ENCODE measurements around the gene MEN1.
"Not testable (repeated sequence)": the region's sequence is repeated elsewhere in the genome, so short reads cannot be mapped to it uniquely, and the experiment has no call there.

Gene MEN1

DNA sequence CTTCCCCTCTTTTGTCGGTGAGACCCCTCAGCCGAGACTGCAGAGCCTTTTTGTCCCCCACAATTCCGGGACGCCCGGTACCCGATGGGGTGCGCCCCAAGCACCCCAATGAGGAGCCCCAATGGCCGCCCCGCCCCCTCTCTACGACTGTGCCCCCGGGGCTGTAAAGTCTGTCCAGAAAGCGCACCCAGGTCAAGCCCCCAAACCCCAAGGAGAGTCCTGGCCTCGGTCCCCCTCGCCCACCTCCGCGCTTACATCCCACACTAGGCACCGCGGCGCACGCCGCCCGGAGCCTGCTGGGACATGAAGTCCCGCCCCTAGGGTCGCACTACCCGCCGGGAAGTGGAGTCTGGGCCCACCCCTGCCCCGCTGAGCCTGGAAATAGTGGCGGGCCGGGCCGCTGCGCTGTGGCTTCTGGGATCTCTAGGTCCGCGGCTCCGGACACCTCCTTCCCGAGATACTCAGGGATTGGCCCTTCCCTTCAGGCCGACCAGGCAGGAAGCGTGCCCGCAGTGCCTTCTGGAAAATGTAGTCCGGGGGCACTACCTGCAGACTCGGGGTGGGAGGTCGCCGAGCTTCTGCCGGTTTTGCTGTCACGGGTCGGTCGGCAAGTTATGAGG is at the start of gene MEN1:
MEN1 (minus strand) TSS at position 281 of the 620 bp plus-strand sequence. CDS start 442 bp downstream, outside the sequence.
- peak; percentile 95 for DNase-seq

DNA sequence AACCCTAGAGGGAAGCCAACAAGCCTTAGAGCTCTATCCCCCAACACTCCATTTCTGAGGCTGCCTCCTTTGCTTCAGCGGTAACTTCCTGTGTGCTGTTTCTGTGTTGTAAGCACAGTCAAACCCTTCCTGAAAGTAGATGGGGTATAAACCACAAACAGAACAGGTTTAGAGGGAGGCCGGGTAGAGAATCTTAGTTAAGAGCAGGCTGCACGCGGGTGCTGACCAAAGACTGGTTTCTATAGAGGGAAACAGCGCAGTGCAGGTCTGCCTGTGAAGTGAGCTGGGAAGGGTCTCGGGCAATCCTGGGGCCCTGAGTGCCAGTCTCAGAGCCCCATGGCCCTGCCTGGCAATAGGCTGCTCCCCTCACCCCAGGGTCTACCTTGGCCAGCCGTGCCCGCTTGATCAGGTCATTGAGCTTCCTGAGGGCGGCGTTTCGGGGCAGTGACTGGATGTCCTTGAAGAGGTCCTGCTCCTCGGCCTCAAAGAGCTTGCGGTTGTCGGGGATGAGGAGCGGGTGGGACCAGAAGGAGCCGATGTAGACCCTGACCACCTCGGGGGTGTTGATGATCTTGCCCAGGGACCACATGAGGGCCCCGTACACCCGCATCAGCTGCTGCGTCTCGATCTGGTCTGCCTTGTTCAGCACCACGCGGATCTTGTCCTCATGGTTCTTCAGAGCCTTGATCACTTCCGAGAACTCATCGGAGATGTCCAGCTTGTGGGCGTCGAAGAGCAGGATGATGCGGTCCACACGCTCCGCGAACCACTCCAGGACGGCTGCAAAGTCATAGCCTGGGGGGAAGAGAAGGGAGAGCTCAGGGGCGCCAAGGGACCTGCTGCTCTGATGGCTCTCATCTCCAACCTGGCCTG is 49.4 kb upstream of the MEN1 start:
- no peak for DNase-seq

DNA sequence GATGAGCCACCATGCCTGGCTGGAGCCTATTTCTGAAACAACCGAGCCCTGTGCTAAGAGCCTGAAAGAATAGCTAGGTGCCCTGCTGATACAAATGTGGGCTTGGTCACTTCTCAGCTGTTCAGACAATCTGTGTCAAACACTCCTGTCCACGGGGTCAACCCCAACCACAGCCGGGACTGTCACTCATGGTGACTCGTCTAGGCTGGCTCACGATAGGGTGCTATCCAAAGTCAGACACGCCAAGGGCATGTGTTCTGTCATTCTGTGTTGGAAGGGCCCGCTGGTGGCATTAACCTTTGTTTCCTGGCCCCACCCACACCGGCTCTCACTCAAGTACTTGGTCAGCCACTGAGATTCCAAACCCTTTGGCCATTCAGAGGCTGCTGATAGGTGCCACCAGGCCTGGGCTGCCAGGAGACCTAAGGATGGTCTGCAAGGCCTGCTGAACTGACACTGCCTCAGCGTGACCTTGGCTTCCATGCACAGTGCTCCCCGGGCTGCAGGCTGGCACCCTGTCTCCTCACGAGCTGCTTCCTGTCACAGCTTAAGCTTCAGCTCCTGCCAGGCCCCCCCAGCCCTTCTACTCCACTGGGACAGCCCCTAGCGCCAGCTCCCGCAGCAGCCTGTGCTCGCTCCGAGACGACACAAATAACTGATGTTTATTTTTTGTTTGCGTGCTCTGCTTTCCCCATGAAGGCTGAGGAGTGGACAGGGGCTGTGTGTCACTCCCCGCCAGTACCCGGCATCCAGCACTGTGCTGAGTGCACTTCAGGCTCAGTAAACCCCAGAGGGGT is 48.3 kb upstream of the MEN1 start:
- no peak for DNase-seq

DNA sequence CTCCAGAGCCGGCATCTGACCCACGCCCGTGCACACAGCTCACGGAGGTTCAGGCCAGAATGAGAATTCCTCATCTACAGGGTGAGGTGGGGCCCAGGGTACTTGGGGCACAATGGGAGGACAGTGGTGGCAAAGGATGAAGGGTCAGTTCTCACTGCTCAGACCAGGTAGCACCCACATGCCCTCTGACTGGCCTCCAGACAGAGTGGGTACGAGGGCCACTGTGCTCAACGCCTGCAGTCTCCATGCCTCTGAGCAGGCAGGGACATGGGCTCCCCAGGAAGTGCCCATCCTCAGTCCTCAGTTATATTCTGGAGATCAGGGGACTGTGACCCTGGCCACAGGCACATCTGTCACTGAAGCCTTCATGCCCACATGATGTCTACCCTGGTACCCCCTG is 47.1 kb upstream of the MEN1 start:
- DNase-seq = no peak

DNA sequence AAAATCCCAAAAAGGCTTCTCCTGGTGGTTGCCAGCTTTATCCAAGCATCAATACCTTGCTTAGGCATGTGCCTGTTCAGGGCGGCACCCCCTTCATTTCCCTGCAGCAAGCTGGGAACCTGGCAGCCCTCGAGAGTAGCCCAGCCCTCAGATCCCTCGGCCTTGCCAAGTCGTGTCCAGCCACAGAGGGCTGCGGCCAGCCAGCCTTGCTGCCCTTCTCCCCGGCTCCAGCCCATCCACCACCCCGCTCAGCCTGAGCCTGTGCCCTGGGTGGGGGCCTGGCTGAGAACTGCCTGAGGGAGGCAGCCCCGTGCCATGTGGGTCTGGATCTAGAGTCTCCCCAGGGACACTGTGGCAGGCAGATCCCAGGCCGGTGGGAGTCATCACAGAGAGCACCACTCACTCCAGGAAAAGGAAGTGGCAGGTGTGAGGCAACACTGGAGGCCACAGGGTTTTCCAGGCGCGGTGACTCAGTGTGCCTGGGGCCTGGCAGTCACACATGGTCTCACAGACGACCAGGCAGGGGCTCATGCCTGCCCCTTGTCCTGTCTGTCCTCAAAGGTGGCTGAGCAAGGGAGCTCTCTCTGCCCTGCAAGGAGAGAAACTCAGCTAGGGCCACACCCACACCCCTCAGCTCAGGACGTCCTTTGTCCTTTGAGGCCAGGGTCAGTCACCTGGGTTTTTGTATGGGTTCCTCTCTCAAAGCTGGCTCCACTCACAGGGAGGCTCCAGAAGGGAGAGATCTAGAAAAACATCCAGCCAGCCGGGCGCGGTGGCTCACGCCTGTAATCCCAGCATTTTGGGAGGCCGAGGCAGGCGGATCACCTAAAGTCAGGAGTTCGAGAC is 46.3 kb upstream of the MEN1 start:
- no peak for DNase-seq

DNA sequence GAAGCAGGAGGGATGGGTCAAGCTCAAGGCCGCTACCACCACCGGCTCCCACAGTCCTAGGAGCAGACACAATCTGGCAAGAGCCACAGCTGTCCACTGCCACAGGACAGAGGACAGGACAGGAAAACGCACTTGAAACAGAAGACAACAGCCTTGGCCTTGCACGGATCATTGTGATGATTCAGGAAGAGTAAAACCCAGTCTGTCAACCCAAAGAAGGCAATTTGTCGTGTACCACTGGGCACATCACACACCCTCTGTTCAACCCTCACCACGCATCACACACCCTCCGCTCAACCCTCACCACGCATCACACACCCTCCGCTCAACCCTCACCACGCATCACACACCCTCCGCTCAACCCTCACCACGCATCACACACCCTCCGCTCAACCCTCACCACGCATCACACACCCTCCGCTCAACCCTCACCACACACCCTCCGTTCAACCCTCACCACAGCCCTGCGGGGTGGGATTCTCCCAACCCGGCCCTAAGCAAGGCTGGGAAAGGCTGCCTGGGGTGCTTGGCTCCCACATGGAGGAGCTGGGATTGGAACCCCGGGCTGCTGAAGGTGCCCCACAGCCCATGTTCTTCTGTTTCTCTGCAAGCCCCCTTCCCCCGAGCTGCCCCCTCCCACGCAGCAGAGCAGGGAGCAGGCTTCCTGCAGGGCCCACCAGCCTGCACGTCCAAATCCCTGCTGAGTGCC is 45.4 kb upstream of the MEN1 start:
- no peak for DNase-seq

DNA sequence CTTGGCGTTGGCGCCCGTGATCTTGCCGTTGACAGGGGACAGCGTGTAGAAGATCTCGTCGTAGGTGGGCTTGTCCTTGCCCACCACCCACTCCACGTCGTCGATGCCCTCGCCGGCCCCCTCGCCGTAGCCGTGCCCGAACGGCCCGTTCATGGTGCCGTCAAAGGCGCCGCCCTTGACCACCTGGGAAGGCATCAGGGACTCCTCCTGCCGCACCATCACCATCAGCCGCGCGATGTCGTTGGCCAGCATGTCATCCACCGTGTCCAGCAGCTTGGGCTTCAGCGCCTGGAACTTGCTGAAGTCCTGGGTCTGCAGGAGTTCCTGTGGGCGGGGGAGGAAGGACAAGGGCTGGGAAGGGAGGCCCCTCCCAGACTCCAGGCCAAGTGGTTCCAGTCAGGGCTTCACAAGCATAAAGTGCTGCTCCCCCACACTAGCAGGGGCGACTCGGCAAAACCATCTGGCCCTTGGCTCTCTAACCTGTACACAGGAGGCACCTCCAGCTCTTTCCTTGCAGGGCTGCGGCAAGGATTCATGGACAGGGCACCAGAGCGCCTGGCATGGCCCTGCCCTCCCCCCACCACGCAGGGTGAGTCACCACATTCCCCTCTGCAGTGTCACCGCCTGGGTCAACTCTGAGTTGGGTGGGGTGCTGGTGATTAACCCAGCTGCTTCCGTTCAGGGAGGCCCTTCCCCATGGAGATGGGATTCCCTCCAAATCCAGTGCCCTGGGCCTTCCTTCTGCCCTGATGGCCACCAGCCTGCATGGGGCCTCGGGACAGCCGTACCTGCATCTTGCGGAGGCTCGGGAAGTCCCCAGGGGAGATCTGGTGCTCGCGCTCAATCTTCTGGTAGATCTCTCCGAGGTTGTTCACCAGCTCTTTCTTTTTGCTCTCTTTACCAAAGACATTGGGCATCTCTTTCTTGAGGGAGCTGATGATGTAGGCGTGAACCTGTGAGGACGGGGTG is 44.5 kb upstream of the MEN1 start:
- no peak for DNase-seq

DNA sequence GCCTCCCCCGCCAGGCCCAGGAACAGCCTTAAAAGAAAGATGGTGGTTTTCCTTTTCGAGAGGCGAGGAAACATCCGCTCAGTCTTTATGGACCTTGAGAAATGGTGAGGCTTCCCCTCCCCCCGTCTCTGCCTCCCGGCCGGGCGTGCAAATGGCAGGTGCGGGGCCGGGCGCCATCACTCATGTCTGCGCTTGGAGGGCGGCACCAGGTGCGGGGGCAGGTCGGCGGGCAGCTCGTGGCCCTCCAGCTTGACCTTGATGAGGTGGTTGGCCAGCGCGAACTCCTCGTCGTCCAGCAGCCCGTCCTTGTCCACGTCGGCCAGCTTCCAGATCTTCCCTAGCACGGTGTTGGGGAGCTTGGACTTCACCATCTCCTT is 43.8 kb upstream of the MEN1 start:
- DNase-seq = no peak

DNA sequence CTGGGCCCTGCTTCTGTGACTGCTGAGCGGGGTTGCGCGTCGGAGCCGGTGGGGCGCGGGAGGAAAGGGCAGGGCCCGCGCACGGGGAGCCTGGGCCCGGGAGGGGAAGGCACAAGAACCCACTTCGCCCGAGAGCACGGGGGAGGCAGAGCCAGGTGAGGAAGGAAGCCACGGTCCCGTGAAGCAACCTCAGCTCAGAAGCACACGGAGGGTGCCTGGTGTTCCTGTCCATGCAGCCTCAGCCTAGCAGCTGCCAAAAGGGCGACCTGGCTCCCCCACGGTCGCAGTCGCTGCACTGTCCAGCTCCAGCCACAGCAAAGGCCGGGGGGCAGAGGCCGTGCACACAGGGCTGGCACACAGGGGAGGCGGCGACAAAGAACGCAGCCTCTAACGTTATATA is 43.4 kb upstream of the MEN1 start:
- DNase-seq = no peak

DNA sequence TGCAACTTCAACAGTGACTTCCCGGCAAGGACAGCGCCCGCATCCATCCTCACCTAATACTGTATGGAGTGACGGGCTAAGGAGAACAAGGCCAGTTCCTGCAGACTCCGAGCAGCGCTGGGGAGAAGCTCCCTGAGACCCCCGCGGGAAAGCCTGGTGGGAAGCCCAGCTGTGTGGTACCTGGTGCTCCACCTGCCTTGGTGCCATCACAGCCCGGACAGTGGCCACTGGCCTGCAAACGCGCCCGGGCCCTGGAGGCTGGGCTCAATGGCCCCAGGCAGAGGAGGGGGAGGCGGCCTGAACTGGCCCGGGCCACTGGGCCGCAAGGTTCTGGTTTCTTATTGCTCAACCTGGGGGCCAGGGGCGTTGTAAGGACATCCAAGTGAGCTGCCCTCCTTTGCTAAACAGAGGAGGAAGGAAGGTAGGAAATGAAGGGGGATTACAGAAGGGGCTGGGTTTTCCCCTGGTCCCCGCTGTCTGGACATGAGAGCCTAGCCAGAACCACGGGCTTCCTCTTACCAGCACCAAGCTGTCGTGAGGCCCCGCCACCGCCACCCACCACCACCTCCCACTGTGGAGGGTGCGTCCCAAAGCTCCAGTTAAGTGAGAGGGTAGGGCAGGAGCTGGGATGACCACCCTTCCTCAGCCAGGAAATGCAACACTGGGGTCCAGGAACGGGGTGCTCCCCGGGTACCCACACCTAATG is 42.6 kb upstream of the MEN1 start:
- DNase-seq = no peak

DNA sequence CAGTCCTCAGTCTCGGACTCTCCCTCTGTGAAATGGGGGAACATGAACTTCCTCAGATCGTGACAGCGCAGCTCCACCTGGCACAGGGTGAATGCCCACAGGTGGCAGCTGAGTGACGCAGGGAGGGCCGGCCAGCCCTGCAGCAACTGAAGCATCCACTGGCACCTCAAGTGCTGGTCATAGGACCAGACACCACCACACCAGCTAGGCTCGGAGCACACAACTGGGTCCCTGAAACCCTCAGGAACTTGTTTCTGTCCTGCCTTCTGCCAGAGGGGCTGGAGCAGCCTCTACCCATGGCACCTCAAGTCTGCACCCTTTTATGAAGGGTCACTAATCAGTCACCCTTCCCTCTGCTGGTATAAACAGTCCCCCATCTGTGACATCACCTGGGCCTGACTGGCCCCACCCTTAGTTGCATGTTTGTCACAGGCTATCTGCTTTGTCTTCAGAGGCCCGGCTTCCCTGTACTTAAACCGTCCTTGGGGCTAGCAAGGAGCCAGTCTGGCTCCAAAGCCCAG is 41.5 kb upstream of the MEN1 start:
- DNase-seq = no peak

DNA sequence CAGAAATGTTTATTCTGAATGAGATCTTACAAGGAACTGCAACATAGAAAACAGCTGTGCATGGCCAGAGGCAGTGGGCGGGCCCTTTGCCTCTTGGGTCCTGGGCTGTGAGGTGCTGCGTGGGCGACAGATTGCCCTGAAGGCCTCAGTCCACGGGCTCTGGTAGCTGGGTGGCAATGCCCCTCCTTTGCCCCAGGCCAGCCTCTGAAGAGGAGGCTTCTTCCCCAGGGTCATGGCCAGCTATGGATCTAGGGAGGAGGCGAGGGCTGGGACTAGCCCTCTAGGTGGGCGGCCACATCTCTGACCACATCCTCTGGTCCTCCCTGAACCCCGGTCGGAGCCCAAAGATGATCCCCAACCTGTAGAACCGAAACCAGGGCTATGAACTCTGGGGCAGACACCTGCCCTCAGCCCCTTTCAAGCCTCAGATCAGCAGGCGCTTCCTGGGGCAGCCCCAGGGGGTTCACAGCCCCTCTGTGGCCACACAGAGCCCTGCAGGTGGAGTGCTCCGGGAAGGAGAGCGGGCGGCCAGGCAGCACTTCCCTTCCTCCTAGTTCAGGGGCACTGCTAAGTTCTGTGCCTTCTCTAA is 40.7 kb upstream of the MEN1 start:
- DNase-seq = no peak

DNA sequence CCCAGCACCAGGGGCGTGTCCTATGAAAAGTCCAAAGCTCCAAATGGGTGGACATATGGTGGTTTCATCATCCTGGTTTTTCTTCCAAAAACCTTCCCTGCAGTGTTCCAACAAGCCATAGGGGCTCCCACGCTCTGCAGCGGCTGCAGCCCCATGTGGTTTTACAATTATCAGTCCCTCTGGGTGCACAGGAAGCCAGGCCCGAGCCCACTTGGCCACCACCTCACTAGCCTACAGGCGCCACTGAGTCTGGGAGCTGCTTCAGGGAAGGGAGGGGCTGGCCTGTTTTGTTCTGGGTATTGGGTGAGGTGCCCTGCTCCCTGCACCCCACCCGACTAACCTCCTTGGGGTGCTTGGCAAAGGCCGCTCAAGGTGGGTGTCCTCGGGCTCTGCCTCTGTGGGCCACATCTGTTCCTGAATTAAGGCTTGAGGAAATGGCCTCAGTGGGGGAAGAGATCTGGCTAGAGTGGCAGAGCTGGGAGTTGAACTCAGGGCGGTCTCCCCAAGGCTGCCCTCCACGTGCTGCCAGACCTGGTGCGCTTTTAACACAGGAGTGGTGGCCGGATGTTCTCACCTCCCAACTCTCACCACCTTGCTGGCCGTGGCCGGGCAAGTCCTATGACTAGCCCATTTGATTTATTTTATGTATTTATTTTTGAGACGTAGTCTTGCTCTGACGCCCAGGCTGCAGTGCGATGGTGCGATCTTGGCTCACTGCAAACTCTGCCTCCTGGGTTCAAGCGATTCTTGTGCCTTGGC is 39.4 kb upstream of the MEN1 start:
- no peak for DNase-seq

DNA sequence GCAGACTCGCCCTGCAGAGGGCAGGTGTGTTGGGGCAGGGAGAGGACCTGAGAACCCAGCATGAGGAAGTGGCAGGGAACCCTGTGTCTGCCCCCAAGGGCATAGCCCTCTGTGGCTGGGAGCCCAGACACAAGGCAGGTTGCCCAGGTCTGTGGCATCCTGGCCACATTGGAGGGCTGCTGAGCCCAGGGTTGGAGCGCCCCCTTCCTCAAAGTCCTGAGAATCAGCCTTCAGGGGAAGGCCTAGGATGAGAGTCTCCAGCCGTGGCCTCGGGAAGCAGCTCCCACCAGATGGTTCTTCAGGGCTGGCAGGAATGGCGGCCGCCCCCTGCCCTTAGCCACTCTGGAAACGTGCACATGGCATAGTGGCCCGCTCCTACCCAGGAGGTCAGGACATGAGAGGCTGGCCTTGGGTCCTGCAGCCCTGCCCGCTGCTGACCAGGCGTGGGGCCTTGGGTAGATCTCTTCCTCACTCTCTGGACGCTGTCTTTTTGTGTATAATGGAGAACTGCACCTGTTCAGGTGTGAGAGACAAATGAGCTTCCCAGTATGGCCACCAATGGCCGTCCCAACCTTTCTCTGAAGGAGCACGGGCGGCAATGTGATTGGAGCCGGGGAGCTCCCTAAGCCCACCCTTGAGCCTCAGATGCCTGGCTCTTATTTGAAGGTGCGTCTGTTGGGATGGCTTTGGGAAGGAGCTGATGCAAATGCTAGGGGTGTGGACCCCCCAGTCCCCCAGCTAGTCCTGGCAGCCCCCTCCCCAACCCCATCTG is 38.7 kb upstream of the MEN1 start:
- no peak for DNase-seq

DNA sequence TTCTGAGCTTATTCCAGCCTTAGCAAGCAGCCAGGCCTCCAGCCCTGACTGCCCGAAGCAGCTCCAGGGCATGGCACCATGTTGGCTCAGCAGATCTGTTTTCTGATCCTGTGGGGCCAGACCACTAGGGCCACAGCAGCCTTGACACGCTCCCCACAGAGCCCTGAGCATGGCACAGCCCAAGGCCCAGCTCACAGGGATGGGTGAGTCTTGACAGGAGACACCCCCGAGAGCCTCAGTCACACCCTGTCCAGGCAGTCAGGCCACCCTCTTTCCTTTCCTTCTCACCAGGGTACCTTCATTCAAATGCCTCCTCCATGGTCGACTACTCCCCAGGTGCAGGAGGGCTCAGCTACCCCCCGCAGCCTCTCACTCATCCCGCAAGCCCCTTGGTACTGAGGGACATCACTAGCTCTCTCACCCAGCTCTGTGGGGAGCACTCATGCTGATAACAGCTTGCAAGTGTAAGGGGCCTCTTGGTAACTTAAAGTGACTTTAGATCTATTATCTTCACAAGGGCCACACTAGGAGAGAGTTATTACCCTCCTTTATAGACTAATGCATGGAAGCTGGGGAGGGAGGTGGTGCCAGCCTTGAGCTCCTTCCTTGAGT is 38.0 kb upstream of the MEN1 start:
- no peak for DNase-seq

DNA sequence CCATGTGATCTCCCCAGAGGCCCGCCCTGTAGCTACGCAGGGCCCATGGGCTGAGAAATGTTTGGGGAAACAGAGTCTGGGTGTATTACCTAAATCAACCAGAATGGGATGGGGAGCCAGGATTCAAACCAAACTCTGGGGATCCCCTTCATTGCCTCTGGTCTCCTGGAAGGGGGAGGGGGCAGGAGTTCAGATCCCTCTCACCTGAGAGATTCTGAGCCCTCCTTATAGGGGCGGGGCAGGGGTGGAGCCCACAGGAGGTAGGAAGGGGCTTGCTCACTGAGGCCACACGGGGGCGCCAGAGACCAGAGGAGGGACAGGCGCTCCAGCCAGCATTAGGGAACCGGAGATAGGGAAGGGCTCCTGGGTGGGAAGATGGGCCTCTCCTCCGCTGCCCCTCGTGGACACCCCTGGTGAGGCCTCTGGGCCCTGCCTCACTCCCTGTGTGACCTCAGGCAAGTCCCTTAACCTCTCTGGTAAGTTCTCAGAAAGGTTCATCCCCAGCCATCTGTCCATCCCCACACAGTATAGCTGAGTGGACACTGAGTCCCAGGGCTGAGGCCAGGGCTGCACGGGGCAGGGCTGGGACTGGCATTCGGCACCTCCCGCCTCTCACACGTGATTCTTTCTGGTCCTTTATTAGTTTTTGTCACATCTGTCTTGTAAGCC is 36.8 kb upstream of the MEN1 start:
- peak; percentile 95 for DNase-seq

DNA sequence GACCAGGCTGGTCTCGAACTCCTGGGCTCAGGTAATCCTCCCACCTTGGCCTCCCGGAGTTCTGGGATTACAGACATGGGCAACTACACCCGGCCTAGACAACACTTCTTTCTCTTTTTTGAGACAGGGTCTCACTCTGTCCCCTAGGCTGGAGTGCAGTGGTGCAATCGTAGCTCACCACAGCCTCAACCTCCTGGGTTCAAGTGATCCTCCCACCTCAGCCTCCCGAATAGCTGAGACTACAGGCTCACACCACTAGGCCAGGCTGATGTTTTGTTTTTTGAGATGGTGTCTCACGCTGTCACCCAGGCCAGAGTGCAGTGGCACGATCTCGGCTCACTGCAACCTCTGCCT is 35.4 kb upstream of the MEN1 start:
- DNase-seq = not testable (repeated sequence)

Data from NCI-H1105 (cell line).